Trophoblast cell (in vitro differentiated cells and primary cell): ENCODE data around the gene BABAM1.

Experiments
- DNase-seq, 2 donors: peaks; one replicate each; pipeline ENCODE4 v3.0.0-alpha.2; 2016
- H2AFZ ChIP-seq: 2 replicates; pipeline ENCODE4 v1.6.1; 2013; ENCODE audit warnings: low read length, moderate library complexity, mild to moderate bottlenecking; ENCODE audit not compliant: insufficient read depth, poor library complexity
- H2AK5ac ChIP-seq: 2 replicates; pipeline ENCODE4 v1.6.1; 2013; ENCODE audit warnings: mild to moderate bottlenecking, low read length
- H2BK120ac ChIP-seq: 2 replicates; pipeline ENCODE4 v1.6.1; 2013; ENCODE audit warnings: low read length, mild to moderate bottlenecking, moderate library complexity; ENCODE audit not compliant: insufficient read depth, poor library complexity
- H2BK12ac ChIP-seq: 2 replicates; pipeline ENCODE4 v1.6.1; 2013; ENCODE audit warnings: mild to moderate bottlenecking, low read length, moderate library complexity
- H2BK5ac ChIP-seq: 2 replicates; pipeline ENCODE4 v1.6.1; 2013; ENCODE audit warnings: low read length, low read depth, moderate library complexity, mild to moderate bottlenecking; ENCODE audit not compliant: poor library complexity
- H3K14ac ChIP-seq: 2 replicates; pipeline ENCODE4 v1.6.1; 2013; ENCODE audit warnings: mild to moderate bottlenecking, low read length
- H3K18ac ChIP-seq: 2 replicates; pipeline ENCODE4 v1.6.1; 2013; ENCODE audit warnings: mild to moderate bottlenecking, low read length
- H3K23ac ChIP-seq: 2 replicates; pipeline ENCODE4 v1.6.1; 2013; ENCODE audit warnings: low read length
- H3K27ac ChIP-seq: 2 replicates; pipeline ENCODE4 v1.5.1; 2013; ENCODE audit warnings: low read depth, mild to moderate bottlenecking, inconsistent platforms, low read length, moderate library complexity
- H3K27me3 ChIP-seq: 2 replicates; pipeline ENCODE4 v1.6.1; 2013; ENCODE audit warnings: inconsistent platforms, mild to moderate bottlenecking, low read length, moderate library complexity; ENCODE audit not compliant: insufficient read depth
- H3K36me3 ChIP-seq, 2 experiments: 1 replicate in 1 of 2; 2 replicates in 1 of 2; pipeline ENCODE4 v1.6.1; 2013; ENCODE audit warnings: low read length in 2 of 2, mild to moderate bottlenecking in 2 of 2, moderate library complexity in 1 of 2; ENCODE audit not compliant: insufficient read depth in 2 of 2, control insufficient read depth in 1 of 2
- H3K4ac ChIP-seq: 2 replicates; pipeline ENCODE4 v1.6.1; 2013; ENCODE audit warnings: low read depth, mild to moderate bottlenecking, low read length, moderate library complexity
- H3K4me1 ChIP-seq, 2 experiments: 1 replicate in 1 of 2; 2 replicates in 1 of 2; pipeline ENCODE4 v1.6.1; 2013; ENCODE audit warnings: low read length in 2 of 2, mild to moderate bottlenecking in 2 of 2, moderate library complexity in 1 of 2; ENCODE audit not compliant: insufficient read depth in 2 of 2, control insufficient read depth in 1 of 2
- H3K4me2 ChIP-seq: 2 replicates; pipeline ENCODE4 v1.6.1; 2013; ENCODE audit warnings: inconsistent platforms, mild to moderate bottlenecking, low read length, moderate library complexity
- H3K4me3 ChIP-seq: 2 replicates; pipeline ENCODE4 v1.5.1; 2013; ENCODE audit warnings: mild to moderate bottlenecking, low read depth, low read length, inconsistent platforms
- H3K79me1 ChIP-seq: one replicate; pipeline ENCODE4 v1.6.1; 2013; ENCODE audit warnings: low read length
- H3K79me2 ChIP-seq: 2 replicates; pipeline ENCODE4 v1.6.1; 2013; ENCODE audit warnings: low read length, mild to moderate bottlenecking; ENCODE audit not compliant: control insufficient read depth, insufficient read depth, poor library complexity
- H3K9ac ChIP-seq: 2 replicates; pipeline ENCODE4 v1.6.1; 2013; ENCODE audit warnings: mild to moderate bottlenecking, low read length
- H3K9me3 ChIP-seq: 2 replicates; pipeline ENCODE4 v1.6.1; 2013; ENCODE audit warnings: low read depth, mild to moderate bottlenecking, control low read depth, inconsistent platforms, low read length; ENCODE audit not compliant: insufficient read depth
- H4K12ac ChIP-seq: 2 replicates; pipeline ENCODE4 v1.6.1; 2013; ENCODE audit warnings: low read depth, mild to moderate bottlenecking, low read length, moderate library complexity
- H4K8ac ChIP-seq: 2 replicates; pipeline ENCODE4 v1.6.1; 2013; ENCODE audit warnings: low read depth, mild to moderate bottlenecking, low read length, moderate library complexity
- H4K91ac ChIP-seq: one replicate; pipeline ENCODE4 v1.6.1; 2013; ENCODE audit warnings: low read depth, mild to moderate bottlenecking, low read length, moderate library complexity
- WGBS: extraction: QIAGEN DNeasy Blood & Tissue Kit; methylation state at CpG from one replicate; pipeline ENCODE4 v1.1.7; 2013; ENCODE audit warnings: missing lambda C conversion rate; ENCODE audit not compliant: insufficient read length, insufficient coverage; ENCODE audit errors: extremely low coverage; 5-methylcytosine and 5-hydroxymethylcytosine counted together

Gene BABAM1

DNA sequence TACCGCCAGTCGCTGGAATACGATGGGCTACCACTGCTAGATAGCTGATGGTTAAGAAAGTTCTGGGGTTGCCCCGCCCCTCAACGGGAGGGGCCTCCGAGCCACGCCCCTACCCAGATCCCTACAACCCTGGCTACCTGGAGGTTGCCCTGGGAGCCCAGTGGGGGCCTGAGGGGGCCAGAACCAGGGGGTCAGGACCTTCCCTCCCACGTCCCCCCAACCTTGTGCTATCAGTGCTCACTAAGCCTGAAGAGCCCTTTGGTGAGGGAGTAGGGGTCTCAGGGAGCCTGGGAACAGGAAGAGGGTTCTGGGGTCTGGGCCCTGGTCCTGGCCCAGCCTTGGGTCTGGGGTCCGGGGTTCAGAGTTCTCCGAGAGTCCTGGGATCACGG, 32.3 kb upstream of the BABAM1 start:
- Histone ChIP-seq H2AFZ (no peak overlapping the region), H2BK5ac (no peak overlapping the region), H3K27ac (no peak overlapping the region), H4K91ac (peak overlapping the region; percentile 63), H2BK120ac (no peak overlapping the region), H3K18ac (peak overlapping the region; percentile 81), H3K36me3 (peaks cover 68 to 70% of the 10 kb centered on the region in 2 experiments), H3K23ac (no peak overlapping the region), H2AK5ac (no peak overlapping the region), H3K4ac (peak overlapping the region; percentile 38), H3K4me2 (peak overlapping the region; percentile 70), H4K8ac (peak overlapping the region; percentile 64), H3K79me1 (peaks cover 6% of the 10 kb centered on the region), H3K79me2 (peaks cover 7% of the 10 kb centered on the region), H3K27me3 (no peaks in the 10 kb centered on the region), H3K9ac (no peak overlapping the region), H2BK12ac (no peak overlapping the region), H3K4me1 (peaks cover 16 to 19% of the 10 kb centered on the region in 2 experiments), H3K9me3 (peaks cover 1% of the 10 kb centered on the region), H3K14ac (no peak overlapping the region), H4K12ac (peak overlapping the region; percentile 31), H3K4me3 (no peak overlapping the region)
- peak in 1 of 2 donors; percentile 64 for DNase-seq
- no CpG with 5 or more reads among the region's 11 CpGs for WGBS

DNA sequence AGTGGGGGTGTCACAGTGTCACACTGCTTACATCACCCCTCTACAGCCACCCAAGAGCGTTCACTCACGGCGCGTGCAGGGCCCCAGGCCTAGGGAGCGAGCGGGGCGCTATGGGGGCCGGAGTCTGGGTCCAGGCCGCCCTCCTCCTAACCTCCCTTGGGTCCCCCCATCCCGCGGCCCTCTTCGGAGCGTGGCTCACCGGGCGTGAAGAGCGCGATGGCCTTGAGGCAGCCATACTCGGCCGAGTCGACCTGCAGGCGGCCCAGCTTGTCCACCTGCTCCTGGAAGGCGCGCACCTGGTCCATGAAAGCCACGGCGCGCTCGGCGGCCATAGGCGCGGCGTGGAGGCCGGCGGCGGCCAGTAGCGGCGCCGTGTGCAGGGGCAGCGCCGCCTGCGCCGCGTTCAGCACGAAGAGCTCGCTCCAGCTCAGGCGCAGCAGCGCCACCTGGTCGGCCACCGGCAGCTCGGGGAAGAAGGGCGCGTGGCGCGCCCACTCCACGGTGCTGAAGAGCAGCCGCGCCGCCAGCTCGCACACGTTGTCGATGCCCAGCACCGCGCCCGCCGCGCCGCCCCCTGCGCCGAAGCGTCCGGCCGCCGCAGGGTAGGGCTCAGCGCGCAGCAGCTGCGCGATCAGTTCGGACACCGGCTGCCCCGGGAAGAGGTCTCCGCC, 31.8 kb upstream of the BABAM1 start:
- Histone ChIP-seq H3K4ac (peak overlapping the region; percentile 50), H3K36me3 (peaks cover 69 to 72% of the 10 kb centered on the region in 2 experiments), H2AFZ (no peak overlapping the region), H3K9me3 (peaks cover 2% of the 10 kb centered on the region), H3K27me3 (no peaks in the 10 kb centered on the region), H3K4me2 (peak overlapping the region; percentile 70), H2BK120ac (peak overlapping the region; percentile 30), H3K23ac (no peak overlapping the region), H3K18ac (peak overlapping the region; percentile 81), H3K4me3 (peak overlapping the region; percentile 45), H3K27ac (peak overlapping the region; percentile 80), H2BK5ac (peak overlapping the region; percentile 16), H2BK12ac (peak overlapping the region; percentile 60), H3K9ac (no peak overlapping the region), H3K14ac (peak overlapping the region; percentile 77), H4K91ac (peak overlapping the region; percentile 63), H3K79me2 (peaks cover 7% of the 10 kb centered on the region), H4K8ac (peak overlapping the region; percentile 64), H3K4me1 (peaks cover 15 to 16% of the 10 kb centered on the region in 2 experiments), H4K12ac (peak overlapping the region; percentile 59), H3K79me1 (peaks cover 6% of the 10 kb centered on the region), H2AK5ac (peak overlapping the region; percentile 16)
- no CpG with 5 or more reads among the region's 80 CpGs for WGBS
- DNase-seq: peak in 1 of 2 donors; percentile 63

DNA sequence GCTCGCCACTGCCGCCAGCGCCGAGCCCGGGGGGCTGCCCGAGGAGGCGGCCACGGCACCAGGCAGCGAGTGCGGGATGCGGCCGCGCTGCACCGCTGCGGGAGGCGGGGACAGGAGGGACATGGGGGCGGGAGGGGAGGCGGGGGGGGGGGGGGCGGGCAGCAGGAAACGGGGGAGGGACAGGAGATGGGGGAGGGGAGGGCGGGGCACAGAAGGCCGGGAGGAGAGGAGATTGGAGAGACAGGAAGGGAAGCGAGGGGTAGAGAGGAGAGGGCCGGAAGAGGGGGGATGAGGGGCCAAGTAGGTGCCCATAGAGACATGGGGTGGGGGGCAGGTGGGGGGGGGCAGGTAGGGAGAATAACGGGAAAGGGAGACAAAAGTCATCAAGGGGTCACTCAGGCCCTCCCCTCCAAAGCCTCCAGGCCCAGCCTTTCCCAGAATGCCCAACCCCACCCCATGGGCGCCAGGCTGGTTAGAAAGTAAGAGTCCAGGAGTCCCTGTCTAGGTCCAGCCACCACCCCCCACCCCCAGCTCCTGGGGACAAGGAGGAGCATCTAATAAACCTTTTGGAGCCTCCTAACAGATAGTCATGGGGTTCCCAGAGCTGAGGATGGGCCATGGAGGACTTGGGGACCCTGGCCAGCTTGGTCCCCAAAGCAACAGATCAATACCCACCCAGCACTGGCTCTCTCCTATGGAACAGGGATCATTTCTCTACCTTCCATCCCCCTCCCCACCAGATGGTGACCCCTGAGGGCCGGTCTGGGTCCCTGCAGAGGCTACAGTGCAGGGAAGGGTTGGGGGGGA, 31.1 kb upstream of the BABAM1 start:
- Histone ChIP-seq H2AFZ (no peak overlapping the region), H2BK120ac (peak overlapping the region; percentile 30), H3K9me3 (peaks cover 3% of the 10 kb centered on the region), H3K79me2 (peaks cover 11% of the 10 kb centered on the region), H4K8ac (peak overlapping the region; percentile 2), H3K36me3 (peaks cover 70 to 73% of the 10 kb centered on the region in 2 experiments), H3K23ac (no peak overlapping the region), H3K79me1 (peaks cover 6% of the 10 kb centered on the region), H3K27ac (peak overlapping the region; percentile 80), H4K12ac (peak overlapping the region; percentile 59), H3K4me2 (peak overlapping the region; percentile 70), H2BK12ac (peak overlapping the region; percentile 60), H3K4me3 (peak overlapping the region; percentile 45), H3K9ac (no peak overlapping the region), H3K4ac (peak overlapping the region; percentile 50), H3K27me3 (no peaks in the 10 kb centered on the region), H4K91ac (peak overlapping the region; percentile 63), H2BK5ac (peak overlapping the region; percentile 16), H3K4me1 (peaks cover 15 to 16% of the 10 kb centered on the region in 2 experiments), H2AK5ac (peak overlapping the region; percentile 30), H3K18ac (peak overlapping the region; percentile 76), H3K14ac (peak overlapping the region; percentile 77)
- WGBS: no CpG with 5 or more reads among the region's 27 CpGs
- no peak for DNase-seq

DNA sequence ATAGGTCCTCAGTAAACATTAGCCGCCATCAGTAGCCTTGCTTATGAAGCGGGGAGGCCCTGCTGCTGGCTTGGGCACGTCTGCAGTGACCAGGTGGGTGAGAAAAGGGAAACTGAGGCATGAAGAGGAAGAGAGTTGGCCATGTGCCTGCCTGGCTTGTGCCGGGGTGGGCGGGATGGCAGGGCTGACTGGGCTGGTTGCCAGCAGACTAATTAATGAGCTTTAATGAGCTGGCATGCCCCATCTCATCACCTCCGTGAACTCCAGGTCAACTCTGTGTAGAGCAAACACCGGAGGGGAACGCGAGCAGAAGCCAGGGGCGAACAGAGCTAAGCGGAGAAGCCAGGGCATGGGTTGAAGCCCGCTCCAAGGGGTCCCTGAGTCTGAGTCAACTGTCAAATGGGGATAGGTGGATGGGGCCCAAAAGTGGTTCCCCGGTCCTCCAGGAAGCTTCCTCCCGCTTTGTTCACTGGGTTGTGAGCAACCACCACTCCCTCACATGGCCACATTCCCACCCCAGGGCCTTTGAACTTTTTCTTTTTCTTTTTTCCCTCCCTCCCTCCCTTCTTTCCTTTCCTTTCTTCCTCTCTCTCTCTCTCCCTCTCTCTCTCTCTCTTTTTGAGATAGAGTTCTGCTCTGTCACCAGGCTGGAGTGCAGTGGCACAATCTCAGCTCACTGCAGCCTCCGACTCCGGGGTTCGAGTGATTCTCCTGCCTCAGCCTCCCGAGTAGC, 30.3 kb upstream of the BABAM1 start:
- peaks cover 3% of the 10 kb centered on the region for H3K9me3 ChIP-seq
- no peak overlapping the region for H3K4ac ChIP-seq
- no peak overlapping the region for H2BK5ac ChIP-seq
- H2BK12ac ChIP-seq: no peak overlapping the region
- H4K8ac ChIP-seq: peak overlapping the region; percentile 7
- no peak overlapping the region for H2BK120ac ChIP-seq
- WGBS: no CpG with 5 or more reads among the region's 18 CpGs
- H2AFZ ChIP-seq: no peak overlapping the region
- no peak overlapping the region for H3K4me2 ChIP-seq
- no peak overlapping the region for H3K14ac ChIP-seq
- no peak for DNase-seq
- H3K4me1 ChIP-seq: peaks cover 16 to 17% of the 10 kb centered on the region in 2 experiments
- peak overlapping the region; percentile 9 for H3K27ac ChIP-seq
- H4K12ac ChIP-seq: no peak overlapping the region
- no peak overlapping the region for H3K4me3 ChIP-seq
- H3K23ac ChIP-seq: no peak overlapping the region
- H3K18ac ChIP-seq: no peak overlapping the region
- H4K91ac ChIP-seq: no peak overlapping the region
- no peak overlapping the region for H2AK5ac ChIP-seq
- peaks cover 15% of the 10 kb centered on the region for H3K79me2 ChIP-seq
- peaks cover 66 to 70% of the 10 kb centered on the region in 2 experiments for H3K36me3 ChIP-seq
- H3K9ac ChIP-seq: no peak overlapping the region
- no peaks in the 10 kb centered on the region for H3K27me3 ChIP-seq
- peaks cover 6% of the 10 kb centered on the region for H3K79me1 ChIP-seq
